Limb (tissue), 2 donors: Measurements from ENCODE around the gene KIF14.
"Not testable (repeated sequence)": the region's sequence is repeated elsewhere in the genome, so short reads cannot be mapped to it uniquely, and the experiment has no call there.

Source experiments
- DNase-seq, 2 donors: peaks; one replicate each; pipeline ENCODE4 v3.0.0-alpha.2; 2016; ENCODE audit errors: extremely low spot score in 2 of 2

KIF14 gene

GRCh38 chr1:200546577-200546976 lies 74.0 kb downstream of the KIF14 start:
- DNase-seq, result no peak

- no peak for DNase-seq
Measured at GRCh38 chr1:200542162-200542561, 78.4 kb downstream of the KIF14 start.

- DNase-seq, result no peak
Measured at GRCh38 chr1:200540281-200540680, 80.3 kb downstream of the KIF14 start.

- DNase-seq, result no peak
Measured at GRCh38 chr1:200538179-200538578, 82.4 kb downstream of the KIF14 start.

DNA sequence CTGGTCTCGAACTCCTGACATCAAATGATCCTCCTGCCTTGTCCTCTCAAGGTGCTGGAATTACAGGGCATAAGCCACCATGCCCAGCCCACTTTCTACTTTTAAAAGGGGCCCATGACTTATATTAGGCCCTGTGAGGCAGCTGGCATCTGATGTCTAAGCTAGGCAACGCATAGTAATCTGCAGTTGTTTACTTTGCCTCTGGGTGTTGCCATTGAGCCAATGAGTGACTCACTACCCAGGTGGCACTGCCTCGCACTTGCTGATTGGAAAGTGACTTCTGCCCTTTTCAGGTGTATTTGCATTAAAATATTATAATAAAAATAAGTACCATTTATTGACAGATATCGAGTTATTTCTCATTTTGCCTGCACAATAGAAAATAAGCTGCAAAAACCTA lies 84.9 kb downstream of the KIF14 start:
- DNase-seq, result no peak

DNA sequence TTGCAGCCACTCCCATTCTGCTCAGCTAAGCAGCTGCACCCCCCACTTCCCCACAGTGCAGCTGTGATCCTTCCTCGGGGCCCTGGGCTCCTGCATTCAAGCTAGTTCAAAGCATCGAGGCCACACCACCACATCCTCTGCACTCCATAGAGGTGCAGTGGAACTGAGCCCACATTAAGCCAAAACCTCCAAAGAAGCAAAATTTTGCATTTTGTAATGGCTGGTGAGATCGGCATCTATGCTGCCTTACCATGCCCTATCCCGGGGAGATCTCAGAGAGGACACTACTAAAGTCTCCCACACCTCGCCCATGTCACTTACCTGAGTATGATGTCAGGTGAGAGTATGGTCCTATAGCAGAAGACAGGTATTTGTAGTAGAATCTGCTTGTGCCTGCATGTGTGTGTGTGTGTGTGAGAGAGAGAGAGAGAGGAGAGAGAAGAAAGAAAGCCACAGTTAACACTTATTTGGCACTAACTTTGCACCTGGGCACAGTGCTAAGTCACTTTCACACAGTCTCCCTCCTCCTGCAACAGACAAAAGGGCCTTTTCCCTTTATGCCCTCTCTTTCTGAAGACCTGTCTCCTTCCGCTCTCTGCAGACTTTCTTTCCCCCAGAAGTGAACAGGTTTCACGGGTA lies 89.8 kb downstream of the KIF14 start:
- peak in 1 of 2 donors; percentile 41 for DNase-seq

DNA sequence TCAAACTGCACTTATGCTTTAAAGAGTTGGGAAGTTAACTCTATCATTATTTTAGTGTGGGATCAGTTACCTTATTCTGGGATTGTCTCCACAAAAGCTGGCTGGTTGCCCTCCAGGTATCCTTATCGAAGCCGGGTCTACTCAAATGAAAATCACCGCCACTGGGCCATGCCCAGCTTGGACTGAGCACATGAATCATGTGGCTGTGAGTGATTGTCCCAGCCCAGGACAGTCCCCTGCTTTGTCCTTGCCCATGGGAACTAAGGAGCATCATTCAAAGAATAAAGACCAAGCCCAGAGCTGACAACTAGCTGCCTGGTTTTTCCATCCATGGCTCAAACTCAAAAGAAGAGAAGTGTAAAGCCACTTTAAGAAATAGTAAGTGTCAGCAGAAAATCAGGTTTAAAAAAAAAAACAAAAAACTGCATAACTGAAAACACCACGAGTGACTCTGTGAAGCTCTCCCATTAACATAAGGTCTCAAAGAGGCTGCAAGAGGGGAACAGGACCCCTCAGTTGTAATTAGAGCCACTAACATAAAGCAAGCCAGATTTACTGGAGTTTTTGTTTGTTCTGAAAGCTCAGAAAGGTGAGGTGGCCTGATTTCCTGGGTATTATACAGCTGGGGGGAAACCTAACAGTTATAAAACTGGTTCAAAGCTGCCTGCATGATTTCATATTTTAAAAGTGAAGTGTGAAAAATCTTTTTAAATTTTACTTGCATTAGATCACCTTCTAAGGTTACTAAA lies 91.5 kb downstream of the KIF14 start:
- no peak for DNase-seq

GRCh38 chr1:200527670-200528069 lies 92.9 kb downstream of the KIF14 start:
- DNase-seq, result no peak

GRCh38 chr1:200526709-200527612 lies 93.6 kb downstream of the KIF14 start:
- no peak for DNase-seq

DNA sequence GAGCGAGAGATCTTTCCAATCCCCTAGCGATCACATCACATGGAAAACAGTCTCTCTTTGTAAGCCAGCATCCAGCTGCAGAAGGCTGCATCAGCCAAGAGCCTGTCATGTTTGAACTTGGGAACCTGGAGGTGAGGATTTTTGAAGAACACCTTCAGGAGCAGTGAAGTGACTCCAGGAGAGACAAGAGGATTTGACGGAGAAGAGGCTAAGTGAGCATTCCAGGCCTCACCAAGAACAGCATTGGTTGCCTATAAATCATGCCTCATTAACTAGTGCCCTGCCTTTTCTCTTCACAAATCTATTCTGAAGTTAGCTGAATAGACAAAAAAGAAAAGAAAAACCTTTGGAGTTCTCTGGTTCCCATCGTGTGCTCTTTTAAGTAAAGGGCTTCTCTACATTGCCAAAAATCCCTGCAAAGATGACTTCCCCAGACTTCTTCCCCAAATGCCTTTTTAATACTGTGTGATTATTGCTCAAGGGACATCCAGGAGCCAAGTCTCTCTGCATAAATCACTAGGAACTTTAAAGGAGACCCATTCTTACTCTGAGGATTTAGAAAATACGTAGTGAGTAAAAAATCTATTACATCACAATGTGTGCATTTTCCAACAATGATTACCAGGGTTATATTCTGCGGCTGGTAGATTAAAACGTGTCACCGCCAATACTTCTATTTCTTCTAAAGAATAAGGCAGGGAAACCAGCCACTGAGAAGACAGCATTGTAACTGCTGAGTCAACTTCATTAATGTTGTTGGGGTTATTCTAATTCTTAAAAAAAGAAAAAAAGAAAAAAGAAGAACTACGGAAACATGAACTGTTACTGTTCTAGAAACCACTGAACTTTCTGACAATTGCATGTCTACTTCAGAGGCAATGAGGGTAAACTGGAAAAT lies 95.2 kb downstream of the KIF14 start:
- DNase-seq, result peak; percentile 40 to 79

DNA sequence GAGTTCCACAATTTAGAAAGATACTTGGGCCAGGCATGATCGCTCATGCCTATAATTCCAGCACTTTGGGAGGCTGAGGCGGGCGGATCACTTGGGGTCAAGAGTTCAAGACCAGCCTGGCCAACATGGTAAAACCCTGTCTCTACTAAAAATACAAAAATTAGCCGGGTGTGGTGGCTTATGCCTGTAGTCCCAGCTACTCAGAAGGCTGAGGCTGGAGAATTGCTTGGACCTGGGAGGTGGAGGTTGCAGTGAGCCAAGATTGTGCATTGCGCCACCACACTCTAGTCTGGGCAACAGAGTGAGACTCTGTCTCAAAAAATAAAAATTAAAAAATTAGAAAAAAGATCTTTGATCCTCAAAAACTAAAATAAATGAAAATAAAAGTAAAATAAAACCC lies 96.0 kb downstream of the KIF14 start:
- DNase-seq, result not testable (repeated sequence)

GRCh38 chr1:200524092-200524491 lies 96.5 kb downstream of the KIF14 start:
- no peak for DNase-seq

- DNase-seq, result no peak
Measured at GRCh38 chr1:200520735-200521134, 99.8 kb downstream of the KIF14 start.

GRCh38 chr1:200518524-200518923 lies 102.0 kb downstream of the KIF14 start:
- no peak for DNase-seq

- DNase-seq, result no peak
Measured at GRCh38 chr1:200512191-200512590, 108.4 kb downstream of the KIF14 start.

DNA sequence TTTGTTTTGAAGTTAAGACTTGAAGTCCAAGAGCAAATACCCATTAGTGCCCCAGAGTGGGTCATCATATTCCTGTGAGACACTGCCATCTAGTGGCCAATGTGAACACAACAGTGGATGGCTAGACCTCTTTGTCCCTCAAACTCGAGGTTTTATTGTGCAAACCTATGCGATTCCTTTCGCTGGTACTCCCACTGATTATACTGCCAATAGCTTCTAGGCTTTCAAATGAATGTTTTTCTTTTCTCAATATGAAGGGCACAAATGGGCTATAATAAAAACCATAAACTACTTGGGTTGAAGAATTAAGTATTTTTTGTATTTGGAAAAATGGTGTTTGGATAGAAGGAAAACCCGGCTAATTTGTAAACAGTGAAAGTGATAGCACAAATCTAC lies 110.3 kb downstream of the KIF14 start:
- peak; percentile 74 to 82 for DNase-seq

- DNase-seq, result no peak
Measured at GRCh38 chr1:200506471-200506870, 114.1 kb downstream of the KIF14 start.

GRCh38 chr1:200505257-200505656 lies 115.3 kb downstream of the KIF14 start:
- no peak for DNase-seq
